NCI-H1694 treated with DMSO at 0.1 percent for 48 hours (cell line): ENCODE measurements around the gene PCDHA6.
A peak's percentile ranks its signal among the peaks of the same experiment; 100 is the strongest.
"Not testable (repeated sequence)": the region's sequence is repeated elsewhere in the genome, so short reads cannot be mapped to it uniquely, and the experiment has no call there.

ENCODE experiments used
- DNase-seq: peaks from one replicate; lab custom pipeline; 2025; lab: John Stamatoyannopoulos, UW

Gene PCDHA6

DNA sequence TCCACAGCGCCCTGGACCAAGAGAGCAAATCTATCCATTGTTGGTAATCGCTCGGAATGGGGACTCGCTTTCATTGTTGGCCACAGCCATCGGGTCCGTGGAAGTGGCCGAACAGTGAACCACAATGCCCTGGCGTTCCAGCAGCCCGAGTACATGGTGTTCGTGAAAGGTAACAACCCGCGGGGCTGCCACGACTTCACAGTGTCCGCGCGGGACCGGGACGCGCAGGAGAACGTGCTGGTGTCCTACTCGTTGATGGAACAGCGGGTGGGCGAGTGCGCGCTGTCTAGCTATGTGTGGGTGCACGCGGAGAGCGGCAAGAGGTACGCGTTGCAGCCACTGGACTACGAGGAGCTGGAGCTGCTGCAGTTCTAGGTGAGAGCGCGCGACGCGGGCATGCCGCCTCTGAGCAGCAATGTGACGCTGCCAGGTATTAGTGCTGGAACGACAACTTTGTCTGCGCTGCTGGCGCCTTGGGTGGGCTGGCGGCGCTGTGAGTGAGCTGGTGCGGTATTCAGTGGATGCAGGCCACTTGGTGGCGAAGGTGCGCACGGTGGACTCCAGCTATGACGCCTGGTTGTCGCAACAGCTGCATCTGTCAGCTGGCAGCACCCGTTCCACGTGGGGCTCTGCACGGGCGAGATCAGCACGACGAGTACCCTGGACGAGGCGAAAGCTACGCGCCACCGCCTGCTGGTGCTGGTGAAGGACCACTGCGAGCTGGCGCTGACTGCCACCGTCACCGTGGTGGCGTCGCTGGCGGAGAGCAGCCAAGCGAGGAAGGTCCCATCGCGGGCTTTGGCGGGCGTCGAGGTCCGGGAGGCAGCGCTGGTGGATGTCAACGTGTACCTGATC is 34.9 kb downstream of the PCDHA6 start:
- no peak for DNase-seq

DNA sequence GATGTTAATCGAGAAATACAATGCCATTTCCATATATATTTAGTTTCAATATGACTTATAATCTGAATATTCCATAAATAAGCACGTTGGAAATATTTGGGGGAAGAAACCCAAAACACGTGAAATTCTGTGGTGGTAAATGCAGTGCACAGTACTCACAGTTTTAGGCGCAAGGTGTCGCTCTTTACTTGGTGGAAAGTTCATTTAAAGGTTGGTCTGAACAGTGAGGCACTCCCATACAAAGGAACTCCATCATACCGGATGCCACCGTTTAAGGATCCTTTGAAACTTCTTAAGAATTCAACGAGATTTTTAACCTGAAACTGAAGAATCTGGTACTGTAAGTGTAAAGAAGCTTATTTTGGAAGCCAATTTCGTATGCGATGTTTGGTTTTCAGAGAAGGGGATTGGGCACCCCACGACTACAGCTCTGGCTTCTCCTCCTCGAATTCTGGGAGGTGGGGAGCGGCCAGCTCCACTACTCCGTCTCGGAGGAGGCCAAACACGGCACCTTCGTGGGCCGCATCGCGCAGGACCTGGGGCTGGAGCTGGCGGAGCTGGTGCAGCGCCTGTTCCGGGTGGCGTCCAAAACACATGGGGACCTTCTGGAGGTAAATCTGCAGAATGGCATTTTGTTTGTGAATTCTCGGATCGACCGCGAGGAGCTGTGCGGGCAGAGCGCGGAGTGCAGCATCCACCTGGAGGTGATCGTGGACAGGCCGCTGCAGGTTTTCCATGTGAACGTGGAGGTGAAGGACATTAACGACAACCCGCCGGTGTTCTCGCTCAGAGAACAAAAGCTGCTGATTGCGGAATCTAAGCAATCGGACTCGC is 41.2 kb downstream of the PCDHA6 start, which contains the start of gene PCDHA11:
PCDHA11 (plus strand) TSS at position 237 of the 834 bp plus-strand sequence; CDS start at position 384, 147 bp downstream.
- peak; percentile 84 for DNase-seq

DNA sequence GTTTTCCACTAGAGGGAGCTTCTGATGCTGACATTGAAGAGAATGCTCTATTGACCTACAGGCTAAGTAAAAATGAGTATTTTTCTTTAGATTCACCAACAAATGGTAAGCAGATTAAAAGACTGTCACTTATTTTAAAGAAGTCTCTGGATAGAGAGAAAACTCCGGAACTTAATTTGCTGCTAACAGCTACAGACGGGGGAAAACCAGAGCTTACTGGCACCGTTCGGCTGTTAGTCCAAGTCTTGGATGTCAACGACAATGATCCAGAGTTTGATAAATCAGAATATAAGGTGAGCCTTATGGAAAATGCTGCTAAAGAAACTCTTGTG is 41.8 kb downstream of the PCDHA6 start:
- peak; percentile 64 for DNase-seq

DNA sequence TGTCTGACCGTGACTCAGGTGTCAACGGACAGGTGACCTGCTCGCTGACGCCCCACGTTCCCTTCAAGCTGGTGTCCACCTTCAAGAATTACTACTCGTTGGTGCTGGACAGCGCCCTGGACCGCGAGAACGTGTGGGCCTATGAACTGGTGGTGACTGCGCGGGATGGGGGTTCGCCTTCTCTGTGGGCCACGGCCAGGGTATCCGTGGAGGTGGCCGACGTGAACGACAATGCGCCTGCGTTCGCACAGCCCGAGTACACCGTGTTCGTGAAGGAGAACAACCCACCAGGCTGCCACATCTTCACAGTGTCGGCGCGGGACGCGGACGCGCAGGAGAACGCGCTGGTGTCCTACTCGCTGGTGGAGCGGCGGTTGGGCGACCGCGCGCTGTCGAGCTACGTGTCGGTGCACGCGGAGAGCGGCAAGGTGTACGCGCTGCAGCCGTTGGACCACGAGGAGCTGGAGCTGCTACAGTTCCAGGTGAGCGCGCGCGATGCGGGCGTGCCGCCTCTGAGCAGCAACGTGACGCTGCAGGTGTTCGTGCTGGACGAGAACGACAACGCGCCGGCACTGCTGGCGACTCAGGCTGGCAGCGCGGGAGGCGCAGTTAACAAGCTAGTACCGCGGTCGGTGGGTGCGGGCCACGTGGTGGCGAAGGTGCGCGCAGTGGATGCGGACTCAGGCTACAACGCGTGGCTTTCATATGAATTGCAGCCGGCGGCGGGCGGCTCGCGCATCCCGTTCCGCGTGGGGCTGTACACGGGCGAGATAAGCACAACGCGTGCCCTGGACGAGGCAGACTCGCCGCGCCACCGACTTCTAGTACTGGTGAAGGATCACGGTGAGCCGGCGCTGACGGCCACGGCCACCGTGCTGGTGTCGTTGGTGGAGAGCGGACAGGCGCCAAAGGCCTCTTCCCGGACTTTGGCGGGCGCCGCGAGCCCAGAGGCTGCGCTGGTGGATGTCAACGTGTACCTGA is 42.8 kb downstream of the PCDHA6 start:
- DNase-seq = no peak

DNA sequence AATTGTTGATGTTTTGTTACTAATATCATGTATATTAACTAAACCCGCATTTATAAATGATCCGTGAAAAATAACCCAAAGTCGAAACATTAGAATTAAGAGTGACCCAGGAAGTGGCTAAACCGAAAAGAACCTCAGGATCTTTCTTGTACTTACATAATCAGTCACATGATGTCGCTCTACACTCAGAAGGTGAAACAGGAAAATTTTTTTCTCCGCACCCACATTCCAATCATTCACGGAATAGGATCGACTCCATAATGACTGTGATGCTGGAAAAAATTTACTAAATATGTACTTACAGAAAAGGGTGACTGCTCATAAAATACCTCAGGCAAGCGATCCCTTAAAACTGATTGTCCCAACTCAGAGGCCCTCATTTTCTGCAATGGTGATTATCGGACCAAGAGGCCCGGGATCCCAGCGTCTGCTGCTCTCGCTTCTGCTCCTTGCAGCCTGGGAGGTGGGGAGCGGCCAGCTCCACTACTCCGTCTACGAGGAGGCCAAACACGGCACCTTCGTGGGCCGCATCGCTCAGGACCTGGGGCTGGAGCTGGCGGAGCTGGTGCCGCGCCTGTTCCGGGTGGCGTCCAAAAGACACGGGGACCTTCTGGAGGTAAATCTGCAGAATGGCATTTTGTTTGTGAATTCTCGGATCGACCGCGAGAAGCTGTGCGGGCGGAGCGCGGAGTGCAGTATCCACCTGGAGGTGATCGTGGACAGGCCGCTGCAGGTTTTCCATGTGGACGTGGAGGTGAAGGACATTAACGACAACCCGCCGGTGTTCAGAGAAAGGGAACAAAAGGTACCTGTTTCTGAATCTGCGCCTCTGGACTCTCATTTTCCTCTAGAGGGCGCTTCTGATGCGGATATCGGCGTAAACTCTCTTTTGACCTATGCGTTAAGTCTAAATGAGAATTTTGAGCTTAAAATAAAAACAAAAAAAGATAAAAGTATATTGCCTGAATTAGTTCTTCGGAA is 47.6 kb downstream of the PCDHA6 start, which contains the start of gene PCDHA12:
PCDHA12 (plus strand) TSS at position 224 of the 981 bp plus-strand sequence; CDS start at position 389, 165 bp downstream.
- no peak for DNase-seq

DNA sequence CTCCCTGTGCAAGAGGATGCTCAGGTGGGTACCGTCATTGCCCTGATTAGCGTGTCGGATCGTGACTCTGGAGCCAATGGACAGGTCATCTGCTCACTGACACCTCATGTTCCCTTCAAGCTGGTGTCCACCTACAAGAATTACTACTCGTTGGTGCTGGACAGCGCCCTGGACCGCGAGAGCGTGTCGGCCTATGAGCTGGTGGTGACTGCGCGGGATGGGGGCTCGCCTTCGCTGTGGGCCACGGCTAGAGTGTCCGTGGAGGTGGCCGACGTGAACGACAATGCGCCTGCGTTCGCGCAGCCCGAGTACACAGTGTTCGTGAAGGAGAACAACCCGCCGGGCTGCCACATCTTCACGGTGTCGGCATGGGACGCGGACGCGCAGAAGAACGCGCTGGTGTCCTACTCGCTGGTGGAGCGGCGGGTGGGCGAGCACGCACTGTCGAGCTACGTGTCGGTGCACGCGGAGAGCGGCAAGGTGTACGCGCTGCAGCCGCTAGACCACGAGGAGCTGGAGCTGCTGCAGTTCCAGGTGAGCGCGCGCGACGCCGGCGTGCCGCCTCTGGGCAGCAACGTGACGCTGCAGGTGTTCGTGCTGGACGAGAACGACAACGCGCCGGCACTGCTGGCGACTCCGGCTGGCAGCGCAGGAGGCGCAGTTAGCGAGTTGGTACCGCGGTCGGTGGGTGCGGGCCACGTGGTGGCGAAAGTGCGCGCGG is 48.9 kb downstream of the PCDHA6 start:
- DNase-seq = not testable (repeated sequence)

DNA sequence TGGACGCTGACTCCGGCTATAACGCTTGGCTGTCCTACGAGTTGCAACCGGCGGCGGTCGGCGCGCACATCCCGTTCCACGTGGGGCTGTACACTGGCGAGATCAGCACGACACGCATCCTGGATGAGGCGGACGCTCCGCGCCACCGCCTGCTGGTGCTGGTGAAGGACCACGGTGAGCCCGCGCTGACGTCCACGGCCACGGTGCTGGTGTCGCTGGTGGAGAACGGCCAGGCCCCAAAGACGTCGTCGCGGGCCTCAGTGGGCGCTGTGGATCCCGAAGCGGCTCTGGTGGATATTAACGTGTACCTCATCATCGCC is 49.5 kb downstream of the PCDHA6 start:
- no peak for DNase-seq
